Endodermal cell (in vitro differentiated cells): ENCODE results near the gene LDLRAD4. TPM values are rescaled to one million over a fixed set of nuclear protein-coding genes. Genes with fewer than 3 reads are reported as not detected.

ENCODE experiments used
- DNase-seq: peaks from one replicate; pipeline ENCODE4 v3.0.0-alpha.2; 2017
- H3K27ac ChIP-seq: 2 replicates; pipeline ENCODE4 v1.5.1; 2013; ENCODE audit warnings: mild to moderate bottlenecking, low read depth, low read length, moderate library complexity
- H3K27me3 ChIP-seq: 2 replicates; pipeline ENCODE4 v1.6.1; 2013; ENCODE audit warnings: mild to moderate bottlenecking, low read length, moderate library complexity; ENCODE audit not compliant: insufficient read depth, control insufficient read depth, poor library complexity, severe bottlenecking
- H3K36me3 ChIP-seq: 2 replicates; pipeline ENCODE4 v1.7.0; 2013; ENCODE audit warnings: mild to moderate bottlenecking, low read length, moderate library complexity; ENCODE audit not compliant: control insufficient read depth, insufficient read depth
- H3K4me1 ChIP-seq: one replicate; pipeline ENCODE4 v1.7.0; 2013; ENCODE audit warnings: low read length; ENCODE audit not compliant: control insufficient read depth, insufficient read depth
- H3K4me3 ChIP-seq: 2 replicates; pipeline ENCODE4 v1.5.1; 2013; ENCODE audit warnings: mild to moderate bottlenecking, low read length, moderate library complexity
- H3K9ac ChIP-seq: 2 replicates; pipeline ENCODE4 v1.6.1; 2013; ENCODE audit warnings: mild to moderate bottlenecking, low read length, moderate library complexity; ENCODE audit not compliant: poor library complexity, severe bottlenecking; ENCODE audit errors: extremely low read depth
- H3K9me3 ChIP-seq: 2 replicates; pipeline ENCODE4 v1.6.1; 2013; ENCODE audit warnings: mild to moderate bottlenecking, low read length, moderate library complexity; ENCODE audit not compliant: control insufficient read depth
- H3K27ac Mint-ChIP-seq: 2 replicates; pipeline ENCODE4 v1.8.0; 2020; ENCODE audit warnings: mixed read lengths
- H3K27me3 Mint-ChIP-seq: 2 replicates; pipeline ENCODE4 v1.8.0; 2021; ENCODE audit warnings: mild to moderate bottlenecking, mixed read lengths; ENCODE audit not compliant: insufficient read depth
- H3K36me3 Mint-ChIP-seq: 2 replicates; pipeline ENCODE4 v1.8.0; 2020; ENCODE audit warnings: low read depth, mixed read lengths
- H3K4me1 Mint-ChIP-seq: 2 replicates; pipeline ENCODE4 v1.8.0; 2020; ENCODE audit warnings: mixed read lengths
- H3K4me3 Mint-ChIP-seq: 2 replicates; pipeline ENCODE4 v1.8.0; 2020; ENCODE audit warnings: mild to moderate bottlenecking, moderate library complexity, mixed read lengths
- H3K9me3 Mint-ChIP-seq: 2 replicates; pipeline ENCODE4 v1.8.0; 2020; ENCODE audit warnings: mild to moderate bottlenecking, mixed read lengths
- CTCF ChIP-seq: fragments of 200-600 bp; sonication (generic); conservative IDR thresholded peaks from 2 replicates; pipeline ENCODE4 v1.5.0; 2021; ENCODE audit warnings: antibody characterized with exemption, mild to moderate bottlenecking
- WGBS, 2 experiments: methylation state at CpG; one replicate each; pipeline versions ENCODE4 v1.1.5 to v1.1.7; 2013; ENCODE audit warnings: missing lambda C conversion rate in 2 of 2, mixed read lengths in 1 of 2; ENCODE audit not compliant: insufficient coverage in 1 of 2, insufficient read length in 1 of 2; 5-methylcytosine and 5-hydroxymethylcytosine counted together
- total RNA-seq, 2 donors: library from RNA; stranded (reverse); fragmentation: NEBNext Ultra II Directional in 1 of 2; extraction: Animal tissue kit (Norgen Biotek cat#: 25700) in 1 of 2; gene quantifications; 2 replicates in 1 of 2; 3 replicates in 1 of 2; pipeline ENCODE4 v1.2.1, GENCODE V29; 2021

The LDLRAD4 gene
- total RNA-seq, 2 donors from 2014 or later, result 14.9 to 15.1 TPM

DNA sequence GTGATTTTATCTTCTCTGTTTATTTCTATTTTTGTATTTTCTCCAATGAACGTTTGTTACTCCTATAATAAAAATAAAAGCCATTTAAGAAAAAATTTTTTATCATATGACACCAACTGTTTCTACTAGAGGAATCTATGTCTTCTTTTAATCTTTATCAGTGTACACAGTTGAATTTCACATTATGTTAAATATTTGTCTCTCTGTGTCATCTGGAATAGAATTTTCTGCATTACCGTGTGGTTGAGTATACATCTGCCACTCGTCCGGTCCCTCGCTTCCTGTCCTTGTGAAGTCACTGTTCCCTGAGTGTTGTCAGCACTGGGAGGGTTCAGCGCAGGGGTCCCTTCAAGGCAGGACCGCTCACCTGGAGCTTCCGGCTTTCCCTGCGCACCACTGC, 99.2 kb downstream of the LDLRAD4 start:
- Histone ChIP-seq H3K27me3 (no peaks in the 10 kb centered on the region), H3K36me3 (no peaks in the 10 kb centered on the region), H3K4me1 (no peaks in the 10 kb centered on the region), H3K9me3 (peaks cover 17% of the 10 kb centered on the region), H3K4me3 (no peak overlapping the region), H3K9ac (no peak overlapping the region), H3K27ac (no peak overlapping the region)
- TF ChIP-seq CTCF, result no peak
- DNase-seq, result no peak
- peaks cover 28% of the 10 kb centered on the region for H3K9me3 Mint-ChIP-seq
- H3K27ac Mint-ChIP-seq, result no peak overlapping the region
- H3K4me1 Mint-ChIP-seq, result peaks cover 2% of the 10 kb centered on the region
- no peak overlapping the region for H3K4me3 Mint-ChIP-seq
- peaks cover 19% of the 10 kb centered on the region for H3K36me3 Mint-ChIP-seq
- no peaks in the 10 kb centered on the region for H3K27me3 Mint-ChIP-seq
- WGBS, 2 experiments, result 93 to 98% methylated on average over 6 to 8 of the region's 9 CpGs

DNA sequence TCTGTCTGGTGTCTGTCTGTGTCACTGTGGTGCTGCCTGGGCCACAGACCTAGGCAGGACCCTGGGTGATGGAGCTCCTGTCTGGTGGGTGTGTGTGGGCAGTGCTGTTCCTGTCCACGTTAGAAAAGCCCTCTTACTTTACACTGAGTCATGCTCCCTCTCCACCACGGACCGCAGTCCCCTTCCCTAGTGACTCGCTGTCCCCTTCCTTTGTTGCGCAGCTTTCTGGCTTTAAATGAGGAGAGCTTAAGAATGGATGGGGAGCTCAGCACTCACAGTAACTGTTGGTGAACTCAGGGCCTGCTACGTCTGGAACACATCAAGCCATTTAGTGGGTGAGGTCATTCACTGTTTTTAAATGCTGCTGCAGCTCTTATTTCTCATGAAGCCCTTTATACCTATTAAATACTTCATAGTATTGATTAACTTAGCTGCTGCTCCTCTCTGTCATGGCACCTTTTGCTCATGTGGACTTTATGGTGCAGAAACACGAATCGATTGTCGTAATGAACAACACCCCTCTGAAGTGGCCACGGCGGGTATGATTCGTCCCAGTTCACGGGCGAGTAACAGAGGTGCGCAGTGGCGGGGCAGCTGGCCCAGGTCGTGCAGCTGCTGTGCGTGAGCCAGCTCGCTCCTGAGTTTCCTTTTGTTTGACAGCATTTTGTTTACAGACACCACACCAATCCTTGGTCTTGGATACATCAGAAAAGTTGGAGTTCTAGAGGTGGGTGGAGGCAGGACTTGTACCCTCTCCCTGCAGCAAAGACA, 100.4 kb downstream of the LDLRAD4 start:
- Mint-ChIP-seq H3K27ac (no peak overlapping the region), H3K36me3 (peaks cover 17% of the 10 kb centered on the region), H3K4me1 (peaks cover 2% of the 10 kb centered on the region), H3K9me3 (peaks cover 28% of the 10 kb centered on the region), H3K27me3 (no peaks in the 10 kb centered on the region), H3K4me3 (no peak overlapping the region)
- Histone ChIP-seq H3K9ac (no peak overlapping the region), H3K27ac (no peak overlapping the region), H3K4me1 (no peaks in the 10 kb centered on the region), H3K36me3 (no peaks in the 10 kb centered on the region), H3K27me3 (no peaks in the 10 kb centered on the region), H3K9me3 (peaks cover 17% of the 10 kb centered on the region), H3K4me3 (no peak overlapping the region)
- 85 to 88% methylated on average over 8 to 19 of the region's 19 CpGs for WGBS, 2 experiments
- no peak for TF ChIP-seq CTCF
- DNase-seq, result no peak

DNA sequence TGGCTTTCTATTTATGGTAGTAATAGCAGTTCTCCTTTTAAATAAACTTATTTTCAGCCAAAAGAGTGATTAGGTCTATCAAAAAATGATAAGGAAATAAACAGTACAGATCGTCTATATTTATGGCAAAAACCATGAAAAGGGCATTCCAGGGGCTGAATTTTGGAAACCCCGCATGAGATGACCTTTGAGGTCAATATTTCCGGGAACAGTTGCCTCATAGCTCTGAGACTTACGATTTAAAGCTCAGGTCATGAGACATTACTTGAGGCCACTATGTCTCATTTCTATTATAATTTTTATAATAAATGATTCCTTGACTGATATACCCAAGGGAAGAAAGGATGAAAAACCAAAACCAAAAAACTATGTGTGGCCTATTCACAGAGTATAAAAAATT, 101.1 kb downstream of the LDLRAD4 start:
- DNase-seq, result no peak
- Mint-ChIP-seq H3K9me3 (peaks cover 23% of the 10 kb centered on the region), H3K27ac (no peak overlapping the region), H3K27me3 (no peaks in the 10 kb centered on the region), H3K4me1 (peaks cover 6% of the 10 kb centered on the region), H3K4me3 (no peak overlapping the region), H3K36me3 (peaks cover 13% of the 10 kb centered on the region)
- Histone ChIP-seq H3K4me3 (no peak overlapping the region), H3K36me3 (no peaks in the 10 kb centered on the region), H3K27me3 (no peaks in the 10 kb centered on the region), H3K4me1 (no peaks in the 10 kb centered on the region), H3K9ac (no peak overlapping the region), H3K9me3 (peaks cover 17% of the 10 kb centered on the region), H3K27ac (no peak overlapping the region)
- TF ChIP-seq CTCF, result no peak
- WGBS, 2 experiments, result 93 to 100% methylated on average over 2 to 4 of the region's 4 CpGs
